Neuronal stem cell (in vitro differentiated cells): Measurements from ENCODE around the gene CPS1.

ENCODE experiments used
- DNase-seq: peaks from one replicate; pipeline ENCODE4 v3.0.0-alpha.2; 2013; ENCODE audit warnings: low spot score
- H2AFZ ChIP-seq: one replicate; pipeline ENCODE4 v1.6.1; 2013; ENCODE audit warnings: mild to moderate bottlenecking, low read length, inconsistent platforms
- H2AK5ac ChIP-seq: 2 replicates; pipeline ENCODE4 v1.6.1; 2013; ENCODE audit warnings: low read depth, mild to moderate bottlenecking, inconsistent platforms, low read length, moderate library complexity, mixed read lengths
- H2BK120ac ChIP-seq: 2 replicates; pipeline ENCODE4 v1.6.1; 2013; ENCODE audit warnings: low read depth, mild to moderate bottlenecking, inconsistent platforms, low read length, moderate library complexity, mixed read lengths
- H2BK12ac ChIP-seq: one replicate; pipeline ENCODE4 v1.6.1; 2013; ENCODE audit warnings: low read length, inconsistent platforms
- H2BK15ac ChIP-seq: 2 replicates; pipeline ENCODE4 v1.6.1; 2013; ENCODE audit warnings: mild to moderate bottlenecking, low read length, inconsistent platforms, mixed read lengths
- H2BK5ac ChIP-seq: one replicate; pipeline ENCODE4 v1.6.1; 2013; ENCODE audit warnings: inconsistent platforms, mild to moderate bottlenecking, low read length, moderate library complexity
- H3K14ac ChIP-seq: one replicate; pipeline ENCODE4 v1.6.1; 2013; ENCODE audit warnings: low read length, inconsistent platforms
- H3K18ac ChIP-seq: 2 replicates; pipeline ENCODE4 v1.6.1; 2013; ENCODE audit warnings: low read length, inconsistent platforms
- H3K23ac ChIP-seq: 2 replicates; pipeline ENCODE4 v1.6.1; 2013; ENCODE audit warnings: low read depth, mild to moderate bottlenecking, mixed read lengths, low read length, inconsistent platforms; ENCODE audit not compliant: poor library complexity
- H3K27ac ChIP-seq: replicated peaks from 3 replicates; pipeline ENCODE4 v1.5.1; 2013; ENCODE audit warnings: low read length, inconsistent platforms
- H3K27me3 ChIP-seq, 3 experiments: 2 replicates each; pipeline ENCODE4 v1.6.1; 2013; ENCODE audit warnings: low read length in 3 of 3, mild to moderate bottlenecking in 2 of 3, inconsistent platforms in 1 of 3, low read depth in 1 of 3, mixed read lengths in 1 of 3, moderate library complexity in 1 of 3; ENCODE audit not compliant: control insufficient read depth in 3 of 3, insufficient read depth in 3 of 3
- H3K36me3 ChIP-seq, 2 donors: replicated peaks in 1 of 2; 2 replicates each; pipeline ENCODE4 v1.6.1; 2013; ENCODE audit warnings: low read length in 2 of 2; ENCODE audit not compliant: control insufficient read depth in 2 of 2, insufficient read depth in 2 of 2
- H3K4ac ChIP-seq: 2 replicates; pipeline ENCODE4 v1.6.1; 2013; ENCODE audit warnings: inconsistent platforms, mild to moderate bottlenecking, low read length, moderate library complexity
- H3K4me1 ChIP-seq, 2 donors: 1 replicate in 1 of 2; 2 replicates in 1 of 2; pipeline ENCODE4 v1.6.1; 2013; ENCODE audit warnings: low read length in 2 of 2, low read depth in 1 of 2; ENCODE audit not compliant: control insufficient read depth in 2 of 2, insufficient read depth in 1 of 2
- H3K4me2 ChIP-seq: one replicate; pipeline ENCODE4 v1.6.1; 2013; ENCODE audit warnings: mild to moderate bottlenecking, low read length, inconsistent platforms; ENCODE audit not compliant: insufficient read depth, poor library complexity, severe bottlenecking
- H3K4me3 ChIP-seq, 2 donors: 2 replicates each; pipeline ENCODE4 v1.5.1; 2013; ENCODE audit warnings: low read length in 2 of 2, mild to moderate bottlenecking in 2 of 2, inconsistent platforms in 1 of 2, moderate library complexity in 1 of 2
- H3K79me1 ChIP-seq: one replicate; pipeline ENCODE4 v1.6.1; 2013; ENCODE audit warnings: low read depth, mild to moderate bottlenecking, inconsistent platforms, low read length, moderate library complexity
- H3K9ac ChIP-seq: one replicate; pipeline ENCODE4 v1.6.1; 2013; ENCODE audit warnings: mild to moderate bottlenecking, low read depth, low read length, inconsistent platforms; ENCODE audit not compliant: poor library complexity
- H3K9me3 ChIP-seq, 2 donors: replicated peaks in 1 of 2; 2 replicates each; pipeline versions ENCODE3 to v1.6.1; 2013; ENCODE audit warnings: low read length in 2 of 2, mild to moderate bottlenecking in 2 of 2, inconsistent platforms in 1 of 2, low read depth in 1 of 2, mixed read lengths in 1 of 2, moderate library complexity in 1 of 2; ENCODE audit not compliant: control insufficient read depth in 2 of 2, insufficient read depth in 1 of 2
- H4K8ac ChIP-seq: one replicate; pipeline ENCODE4 v1.6.1; 2013; ENCODE audit warnings: low read depth, mild to moderate bottlenecking, inconsistent platforms, low read length, moderate library complexity
- H4K91ac ChIP-seq: one replicate; pipeline ENCODE4 v1.6.1; 2013; ENCODE audit warnings: low read length, low read depth, mild to moderate bottlenecking, inconsistent platforms; ENCODE audit not compliant: poor library complexity
- WGBS, 2 donors: extraction: QIAGEN DNeasy Blood & Tissue Kit; methylation state at CpG; one replicate each; pipeline ENCODE4 v1.1.7; 2013; ENCODE audit warnings: missing lambda C conversion rate in 2 of 2, mixed read lengths in 1 of 2; ENCODE audit not compliant: insufficient read length in 2 of 2, insufficient replicate concordance in 1 of 2; ENCODE audit errors: extremely low coverage in 2 of 2; 5-methylcytosine and 5-hydroxymethylcytosine counted together

CPS1 gene

DNA sequence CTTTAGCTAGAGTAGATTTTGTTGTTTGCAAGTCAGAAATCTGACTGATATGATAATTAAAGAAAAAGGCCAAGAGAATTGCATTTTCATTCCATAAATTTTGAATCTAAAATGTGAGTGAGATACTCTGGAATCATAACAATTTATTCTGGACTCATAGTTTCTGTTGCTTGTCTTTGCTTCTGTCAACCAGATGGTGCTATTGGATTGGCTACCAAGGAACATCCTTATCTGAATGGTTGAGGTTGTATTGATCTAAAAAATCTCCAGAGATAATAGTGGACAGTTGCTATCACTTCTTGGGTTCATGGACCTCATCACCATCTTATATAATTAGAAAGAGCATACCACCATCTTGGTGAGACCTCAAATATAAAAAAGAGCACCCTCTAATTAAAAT is 34.0 kb upstream of the CPS1 start:
- H3K9me3 ChIP-seq = no peaks in the 10 kb centered on the region
- no peak overlapping the region for H3K4me3 ChIP-seq
- H3K4ac ChIP-seq = no peak overlapping the region

DNA sequence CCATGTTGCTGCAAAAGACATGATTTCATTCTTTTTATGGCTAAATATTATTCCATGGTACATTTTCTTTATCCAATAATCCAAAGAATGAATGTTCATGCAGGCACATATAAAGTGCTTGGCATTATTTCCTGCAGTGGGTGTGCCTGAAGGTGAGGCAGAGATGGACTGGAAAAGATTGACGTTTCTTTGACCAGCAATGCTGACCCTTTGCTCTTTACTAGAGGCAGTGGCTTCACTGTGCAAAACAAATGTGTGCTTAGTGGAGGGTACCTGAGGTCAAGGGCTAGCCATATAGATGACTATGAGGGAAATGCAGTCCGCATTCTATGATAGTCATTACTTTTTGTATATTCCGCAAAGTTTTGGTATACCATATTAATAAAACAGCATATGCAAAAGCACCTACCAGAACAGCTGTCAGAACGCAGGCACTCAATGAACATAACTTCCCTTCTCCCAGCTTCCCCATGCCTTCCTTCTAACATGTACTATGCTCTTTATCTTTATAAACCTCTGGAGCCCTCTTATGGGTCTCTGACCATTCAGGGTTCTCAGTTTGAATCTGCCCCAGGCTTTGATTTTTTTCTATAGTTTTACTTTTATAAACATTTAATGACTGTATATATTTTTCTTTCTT is 32.6 kb upstream of the CPS1 start:
- no peak overlapping the region for H3K14ac ChIP-seq
- no peak overlapping the region for H2AK5ac ChIP-seq
- H3K4me1 ChIP-seq = no peaks in the 10 kb centered on the region
- no peak for DNase-seq
- H2BK15ac ChIP-seq = no peak overlapping the region
- H2AFZ ChIP-seq = no peak overlapping the region
- no peak overlapping the region for H4K91ac ChIP-seq
- H2BK120ac ChIP-seq = no peak overlapping the region
- no peaks in the 10 kb centered on the region for H3K27me3 ChIP-seq
- no peaks in the 10 kb centered on the region for H3K9me3 ChIP-seq
- no peaks in the 10 kb centered on the region for H3K36me3 ChIP-seq
- H3K9ac ChIP-seq = no peak overlapping the region
- WGBS, 2 donors = no CpG with 5 or more reads among the region's 4 CpGs
- H4K8ac ChIP-seq = no peak overlapping the region
- no peak overlapping the region for H2BK12ac ChIP-seq
- H3K79me1 ChIP-seq = no peaks in the 10 kb centered on the region
- H3K4me2 ChIP-seq = no peak overlapping the region
- no peak overlapping the region for H3K4ac ChIP-seq
- no peak overlapping the region for H3K23ac ChIP-seq
- H3K4me3 ChIP-seq = no peak overlapping the region
- no peak overlapping the region for H3K27ac ChIP-seq
- H3K18ac ChIP-seq = no peak overlapping the region
- H2BK5ac ChIP-seq = no peak overlapping the region

More for the DNA sequence above, 34.0 kb upstream of the CPS1 start:
- no peak overlapping the region for H2BK15ac ChIP-seq
- H2AK5ac ChIP-seq = no peak overlapping the region
- no peak overlapping the region for H3K14ac ChIP-seq
- H2BK5ac ChIP-seq = no peak overlapping the region
- H3K23ac ChIP-seq = no peak overlapping the region
- no peak overlapping the region for H2AFZ ChIP-seq
- H4K91ac ChIP-seq = no peak overlapping the region
- H3K27me3 ChIP-seq = no peaks in the 10 kb centered on the region
- H2BK120ac ChIP-seq = no peak overlapping the region
- H3K27ac ChIP-seq = no peak overlapping the region
- no peak overlapping the region for H4K8ac ChIP-seq
- H3K4me1 ChIP-seq = no peaks in the 10 kb centered on the region
- H3K36me3 ChIP-seq = no peaks in the 10 kb centered on the region
- no peak overlapping the region for H3K9ac ChIP-seq
- DNase-seq = no peak
- no peaks in the 10 kb centered on the region for H3K79me1 ChIP-seq
- no peak overlapping the region for H3K18ac ChIP-seq
- no peak overlapping the region for H3K4me2 ChIP-seq
- no peak overlapping the region for H2BK12ac ChIP-seq

DNA sequence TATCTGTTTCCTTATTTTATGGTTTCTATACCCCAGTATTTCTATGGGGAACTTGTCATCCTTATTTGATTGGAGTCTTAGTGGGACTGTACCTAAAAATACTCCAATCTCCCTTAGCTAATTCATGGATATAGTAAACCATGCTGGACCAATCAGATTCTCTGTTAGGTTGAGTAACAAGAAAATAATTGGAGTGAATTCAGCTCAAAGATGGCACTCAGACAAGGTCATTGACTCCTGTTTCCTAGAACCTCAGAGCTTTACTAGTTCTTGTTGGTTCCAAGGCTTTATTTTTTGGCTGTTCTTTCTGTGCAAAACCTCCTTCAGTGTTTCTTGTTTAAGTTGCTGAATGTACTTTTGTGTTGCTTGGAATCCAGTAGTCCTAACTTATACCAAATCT is 31.9 kb upstream of the CPS1 start:
- Histone ChIP-seq H3K23ac (no peak overlapping the region), H3K4me3 (no peak overlapping the region), H3K36me3 (no peaks in the 10 kb centered on the region), H3K79me1 (no peaks in the 10 kb centered on the region), H2BK12ac (no peak overlapping the region), H3K4ac (no peak overlapping the region), H3K4me1 (no peaks in the 10 kb centered on the region), H4K8ac (no peak overlapping the region), H4K91ac (no peak overlapping the region), H2AK5ac (no peak overlapping the region), H2BK120ac (no peak overlapping the region), H3K18ac (no peak overlapping the region), H3K9me3 (no peaks in the 10 kb centered on the region), H3K9ac (no peak overlapping the region), H2AFZ (no peak overlapping the region), H2BK15ac (no peak overlapping the region), H3K4me2 (no peak overlapping the region), H3K14ac (no peak overlapping the region), H2BK5ac (no peak overlapping the region), H3K27me3 (no peaks in the 10 kb centered on the region), H3K27ac (no peak overlapping the region)
- DNase-seq = no peak

DNA sequence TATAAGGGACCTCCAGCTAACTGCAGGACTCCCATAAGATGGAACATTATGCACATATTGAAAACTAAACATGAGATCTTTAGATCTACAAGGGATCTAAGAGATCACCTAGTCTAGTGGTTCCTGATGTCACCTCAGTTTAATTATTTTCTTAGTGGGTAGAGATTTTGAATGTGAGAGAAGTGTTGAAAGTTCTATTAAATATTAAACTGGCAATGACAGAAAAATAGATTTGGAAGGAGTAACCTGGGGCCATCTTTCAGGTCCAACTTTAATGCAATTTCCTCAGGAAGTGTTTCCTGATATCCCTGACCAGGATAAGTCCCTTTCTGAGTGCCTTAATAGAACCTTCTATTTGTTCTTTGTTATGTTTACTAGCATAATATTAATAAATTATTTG is 29.1 kb upstream of the CPS1 start:
- Histone ChIP-seq H3K9me3 (no peaks in the 10 kb centered on the region), H2BK120ac (no peak overlapping the region), H3K4me1 (no peaks in the 10 kb centered on the region), H3K4me2 (no peak overlapping the region), H2BK12ac (no peak overlapping the region), H3K4me3 (no peak overlapping the region), H3K14ac (no peak overlapping the region), H2BK5ac (no peak overlapping the region), H3K4ac (no peak overlapping the region), H3K36me3 (no peaks in the 10 kb centered on the region), H4K91ac (no peak overlapping the region), H2AFZ (no peak overlapping the region), H3K27me3 (no peaks in the 10 kb centered on the region), H3K79me1 (no peaks in the 10 kb centered on the region), H4K8ac (no peak overlapping the region), H3K9ac (no peak overlapping the region), H3K23ac (no peak overlapping the region), H2BK15ac (no peak overlapping the region), H3K18ac (no peak overlapping the region), H2AK5ac (no peak overlapping the region), H3K27ac (no peak overlapping the region)
- no peak for DNase-seq
